ENCODE results near the gene ATXN1. TPM values are rescaled to one million over a fixed set of nuclear protein-coding genes. Genes with fewer than 3 reads are reported as not detected.

Gene ATXN1
- 2.3 TPM for polyA plus RNA-seq (2012; ENCODE audit: insufficient read depth, insufficient read length, low read depth)

GRCh38 chr6:16760516-16761470, at the start of gene ATXN1:
ATXN1 (minus strand) TSS chr6:16761460.
- TF ChIP-seq, protein P1, sequence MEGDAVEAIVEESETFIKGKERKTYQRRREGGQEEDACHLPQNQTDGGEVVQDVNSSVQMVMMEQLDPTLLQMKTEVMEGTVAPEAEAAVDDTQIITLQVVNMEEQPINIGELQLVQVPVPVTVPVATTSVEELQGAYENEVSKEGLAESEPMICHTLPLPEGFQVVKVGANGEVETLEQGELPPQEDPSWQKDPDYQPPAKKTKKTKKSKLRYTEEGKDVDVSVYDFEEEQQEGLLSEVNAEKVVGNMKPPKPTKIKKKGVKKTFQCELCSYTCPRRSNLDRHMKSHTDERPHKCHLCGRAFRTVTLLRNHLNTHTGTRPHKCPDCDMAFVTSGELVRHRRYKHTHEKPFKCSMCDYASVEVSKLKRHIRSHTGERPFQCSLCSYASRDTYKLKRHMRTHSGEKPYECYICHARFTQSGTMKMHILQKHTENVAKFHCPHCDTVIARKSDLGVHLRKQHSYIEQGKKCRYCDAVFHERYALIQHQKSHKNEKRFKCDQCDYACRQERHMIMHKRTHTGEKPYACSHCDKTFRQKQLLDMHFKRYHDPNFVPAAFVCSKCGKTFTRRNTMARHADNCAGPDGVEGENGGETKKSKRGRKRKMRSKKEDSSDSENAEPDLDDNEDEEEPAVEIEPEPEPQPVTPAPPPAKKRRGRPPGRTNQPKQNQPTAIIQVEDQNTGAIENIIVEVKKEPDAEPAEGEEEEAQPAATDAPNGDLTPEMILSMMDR (IDR thresholded peaks at IDR 0.05; ENCODE audit: low read depth, low read length), result no peak
- Histone ChIP-seq H3K4me1 (peaks cover 22% of the 10 kb centered on the region), H3K4me3 (ENCODE audit: low read depth, low read length) (peak within 1 kb of the TSS; percentile 89), H3K36me3 (no peaks in the 10 kb centered on the region), H3K9me3 (no peaks in the 10 kb centered on the region), H3K27me3 (no peaks in the 10 kb centered on the region)
- DNase-seq, result peak; percentile 54

DNA sequence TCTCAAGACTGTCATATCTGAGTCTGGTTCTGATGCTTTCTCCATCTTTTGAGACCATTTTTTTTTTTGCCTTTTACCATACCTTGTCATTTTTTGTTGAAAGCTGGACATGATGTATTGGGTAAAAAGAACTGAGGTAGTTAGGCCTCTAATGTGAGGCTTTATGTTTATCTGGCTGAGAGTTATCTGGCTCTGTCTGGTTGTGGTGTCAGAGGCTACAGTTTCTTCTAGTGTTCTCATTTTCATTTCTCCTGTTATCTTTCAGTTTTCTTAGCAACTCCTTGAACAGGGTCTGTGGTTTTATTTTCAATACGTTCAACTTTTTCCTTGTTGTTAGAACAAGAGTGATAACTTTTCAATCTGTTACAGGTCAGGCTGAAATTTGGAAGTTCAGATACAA, 49.2 kb upstream of the ATXN1 start:
- DNase-seq, result no peak
- H3K4me3 ChIP-seq (ENCODE audit: low read depth, low read length), result no peak overlapping the region
- TF ChIP-seq, protein P1 (IDR thresholded peaks at IDR 0.05; ENCODE audit: low read depth, low read length), result no peak
- no peaks in the 10 kb centered on the region for H3K4me1 ChIP-seq
- H3K27me3 ChIP-seq, result no peaks in the 10 kb centered on the region
- no peaks in the 10 kb centered on the region for H3K36me3 ChIP-seq
- no peaks in the 10 kb centered on the region for H3K9me3 ChIP-seq

- TF ChIP-seq, protein P1 (IDR thresholded peaks at IDR 0.05; ENCODE audit: low read depth, low read length), result no peak
- no peak for DNase-seq
- H3K36me3 ChIP-seq, result no peaks in the 10 kb centered on the region
- no peaks in the 10 kb centered on the region for H3K4me1 ChIP-seq
- no peak overlapping the region for H3K4me3 ChIP-seq (ENCODE audit: low read depth, low read length)
- no peaks in the 10 kb centered on the region for H3K27me3 ChIP-seq
- H3K9me3 ChIP-seq, result no peaks in the 10 kb centered on the region
Measured at GRCh38 chr6:16809753-16810358, 48.6 kb upstream of the ATXN1 start.

GRCh38 chr6:16807956-16808355, 46.7 kb upstream of the ATXN1 start:
- Histone ChIP-seq H3K9me3 (no peaks in the 10 kb centered on the region), H3K4me1 (peaks cover 7% of the 10 kb centered on the region), H3K4me3 (ENCODE audit: low read depth, low read length) (no peak overlapping the region), H3K27me3 (no peaks in the 10 kb centered on the region), H3K36me3 (no peaks in the 10 kb centered on the region)
- TF ChIP-seq, protein P1 (IDR thresholded peaks at IDR 0.05; ENCODE audit: low read depth, low read length), result no peak
- DNase-seq, result no peak

DNA sequence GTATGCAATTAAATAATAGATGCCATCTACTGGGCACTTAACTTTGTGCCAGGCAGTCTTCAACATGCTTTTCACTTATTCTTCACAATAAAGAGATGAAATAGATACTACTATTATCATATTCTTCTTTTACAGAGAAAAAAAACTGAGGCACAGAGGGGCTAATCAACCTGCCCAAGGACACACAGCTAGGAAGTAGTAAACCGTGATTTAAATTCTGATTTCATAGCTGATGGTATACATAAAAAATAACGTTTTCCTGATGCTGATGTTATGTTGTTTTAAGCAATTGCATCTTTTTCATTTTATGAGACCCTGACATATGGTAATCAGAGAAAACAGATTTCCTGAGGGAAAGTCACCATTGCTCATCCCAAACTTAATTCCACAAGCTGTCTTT, 45.1 kb upstream of the ATXN1 start:
- peaks cover 9% of the 10 kb centered on the region for H3K4me1 ChIP-seq
- TF ChIP-seq, protein P1 (IDR thresholded peaks at IDR 0.05; ENCODE audit: low read depth, low read length), result no peak
- H3K4me3 ChIP-seq (ENCODE audit: low read depth, low read length), result no peak overlapping the region
- no peaks in the 10 kb centered on the region for H3K27me3 ChIP-seq
- H3K36me3 ChIP-seq, result no peaks in the 10 kb centered on the region
- no peak for DNase-seq
- H3K9me3 ChIP-seq, result no peaks in the 10 kb centered on the region
